Activated CD4-positive, CD25-positive, alpha-beta regulatory T cell treated with anti-CD3 and anti-CD28 coated beads, Interleukin-2, amount 50 U/mL, for 24 hours (primary cell): ENCODE measurements around the gene RBM4.
"Not testable (repeated sequence)": the region's sequence is repeated elsewhere in the genome, so short reads cannot be mapped to it uniquely, and the experiment has no call there.

ENCODE experiments used
- ATAC-seq, 2 donors: fragments of 150-1000 bp; cut with Tn5 transposase; one replicate each; pipeline ENCODE4 v1.10.0; 2021; ENCODE audit warnings: mild to moderate bottlenecking in 1 of 2, moderate library complexity in 1 of 2

Gene RBM4

GRCh38 chr11:66638177-66639065, at the start of gene RBM4:
RBM4 (plus strand) TSS chr11:66638703; CDS start chr11:66639712, 1,009 bp downstream.
- ATAC-seq, result peak; percentile 94

DNA sequence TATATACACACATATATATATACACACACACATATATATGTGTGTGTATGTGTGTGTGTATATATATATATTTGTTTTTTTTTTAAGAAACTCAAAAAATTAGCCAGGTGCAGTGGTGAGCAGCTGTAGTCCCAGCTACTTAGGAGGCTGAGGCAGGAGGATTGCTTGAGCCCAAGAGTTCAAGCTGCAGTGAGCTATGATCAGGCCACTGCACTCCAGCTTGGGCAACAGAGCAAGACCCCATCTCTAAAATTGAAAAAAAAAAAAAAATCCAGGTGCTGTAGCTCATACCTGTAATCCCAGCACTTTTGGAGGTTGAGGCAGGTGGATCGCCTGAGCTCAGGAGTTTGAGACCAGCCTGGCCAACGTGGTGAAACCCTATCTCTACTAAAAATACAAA, 49.2 kb upstream of the RBM4 start:
- not testable (repeated sequence) for ATAC-seq

DNA sequence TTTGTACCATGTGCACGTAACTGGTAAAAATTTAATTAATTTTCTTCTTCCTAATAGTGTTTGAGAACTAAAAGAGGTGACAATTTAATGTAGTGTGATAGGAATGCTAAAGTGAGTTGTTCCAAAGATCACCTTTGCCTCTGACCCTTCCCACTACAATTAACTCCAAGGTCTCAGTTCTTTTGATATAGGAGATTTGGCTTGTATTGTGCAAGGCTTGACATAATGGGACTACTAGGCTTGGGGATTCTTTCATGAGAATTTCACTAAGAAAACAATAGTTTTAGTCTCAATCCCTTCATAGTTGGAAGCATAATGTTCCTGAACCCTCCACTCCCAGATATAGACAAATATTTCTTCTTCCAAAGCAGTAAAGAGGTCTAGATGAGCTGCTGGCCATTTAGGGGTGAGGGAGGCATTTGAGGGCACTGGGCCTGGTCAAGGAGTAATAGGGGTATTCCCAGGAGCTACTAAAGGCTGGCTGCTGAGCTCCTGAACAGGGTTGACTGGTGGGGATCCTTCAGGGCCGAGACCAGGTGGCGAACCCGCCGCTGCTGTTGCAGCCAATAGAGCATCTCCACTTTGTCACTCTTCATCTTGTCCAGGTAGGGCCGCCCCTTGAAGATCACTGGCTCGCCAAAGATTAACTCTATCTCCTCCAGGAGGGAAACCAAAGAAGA, 48.4 kb upstream of the RBM4 start:
- ATAC-seq, result no peak

DNA sequence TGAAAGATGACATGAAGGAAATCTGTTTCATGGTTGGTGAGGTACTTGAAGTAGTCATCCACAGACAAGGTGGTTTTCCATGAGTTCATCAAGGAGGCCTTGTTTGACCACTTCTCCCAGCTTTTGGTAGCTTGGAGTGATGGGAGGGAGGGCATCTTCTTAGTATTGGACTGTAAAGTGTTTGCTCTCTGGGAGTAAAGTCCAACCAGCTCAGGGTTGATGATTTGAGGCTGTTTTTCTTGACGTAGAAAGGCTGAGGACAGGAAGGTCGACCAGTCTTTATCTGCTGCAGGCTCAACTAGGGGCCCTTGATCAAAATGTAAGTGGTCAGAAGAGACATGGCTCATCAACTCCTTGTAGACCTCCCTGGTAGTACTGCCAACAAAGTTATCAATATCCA, 47.3 kb upstream of the RBM4 start:
- ATAC-seq, result no peak

DNA sequence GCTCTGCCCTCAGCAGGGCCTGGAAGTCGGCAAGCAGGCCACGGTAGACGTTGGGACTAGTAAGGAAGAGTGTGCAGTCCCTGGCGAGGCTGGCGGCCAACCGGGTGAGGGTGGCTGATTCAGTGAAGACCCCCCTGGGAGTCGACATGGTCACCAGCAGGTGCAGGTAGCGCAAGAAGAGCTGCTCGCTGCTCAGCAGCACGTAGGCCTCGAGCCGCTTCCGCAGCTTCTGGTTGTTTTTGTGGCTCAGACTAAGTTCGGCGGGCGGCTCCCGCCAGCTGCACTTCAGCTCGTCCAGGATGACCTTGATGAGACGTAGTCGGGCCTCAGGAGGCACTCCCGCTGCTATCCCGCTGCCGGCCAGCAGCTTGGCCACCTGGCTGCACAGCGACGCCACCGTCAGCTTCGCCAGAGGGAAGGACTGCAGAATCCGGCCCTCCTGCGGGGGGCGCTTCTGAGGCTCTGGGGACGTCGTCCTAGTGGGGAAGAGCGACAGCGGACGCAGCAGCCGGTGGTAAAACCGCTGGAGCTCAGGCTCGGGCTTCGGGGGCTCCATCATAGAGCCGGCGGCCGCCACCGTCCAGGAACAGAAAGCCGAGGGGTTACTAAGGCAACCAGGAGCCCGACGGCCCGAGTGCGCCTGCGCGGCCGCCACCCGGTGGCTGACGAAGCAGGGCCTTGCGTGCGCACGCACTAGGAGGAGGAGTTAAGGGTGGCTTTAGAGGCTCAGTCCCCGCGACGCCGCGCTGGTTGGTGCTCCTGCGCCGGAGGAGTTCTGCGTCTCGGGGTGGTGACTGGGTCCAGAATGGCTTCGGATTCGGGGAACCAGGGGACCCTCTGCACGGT, 45.8 kb upstream of the RBM4 start, which contains the start of the genes CCDC87 and CCS:
Gene CCDC87 (minus strand): TSS at position 607 of the 846 bp plus-strand sequence. CDS start 48 bp downstream, at position 559.
Gene CCS (plus strand): TSS at position 729 of the 846 bp plus-strand sequence. CDS start 77 bp downstream, at position 806.
- peak; percentile 98 to 99 for ATAC-seq

- peak in 1 of 2 donors; percentile 5 for ATAC-seq
Measured at GRCh38 chr11:66593303-66593635, 45.2 kb upstream of the RBM4 start.

GRCh38 chr11:66593650-66594049, 44.9 kb upstream of the RBM4 start:
- no peak for ATAC-seq

- ATAC-seq, result no peak
Measured at GRCh38 chr11:66595245-66595904, 43.1 kb upstream of the RBM4 start.

DNA sequence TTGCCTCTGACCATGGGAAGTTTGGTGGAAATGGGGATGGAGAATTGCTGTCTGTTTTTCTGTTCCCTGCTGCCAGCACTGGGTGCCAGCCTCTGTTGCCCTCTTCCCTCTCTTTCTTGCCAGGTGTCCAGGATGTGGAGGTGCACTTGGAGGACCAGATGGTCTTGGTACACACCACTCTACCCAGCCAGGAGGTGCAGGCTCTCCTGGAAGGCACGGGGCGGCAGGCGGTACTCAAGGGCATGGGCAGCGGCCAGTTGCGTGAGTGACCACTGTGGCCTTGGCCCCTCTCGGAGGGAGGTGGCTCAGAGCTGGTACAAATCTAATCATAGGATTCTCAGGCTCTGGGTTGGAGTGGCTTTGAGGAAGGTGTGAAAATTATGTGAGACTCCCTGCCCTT, 39.5 kb upstream of the RBM4 start:
- ATAC-seq, result no peak

DNA sequence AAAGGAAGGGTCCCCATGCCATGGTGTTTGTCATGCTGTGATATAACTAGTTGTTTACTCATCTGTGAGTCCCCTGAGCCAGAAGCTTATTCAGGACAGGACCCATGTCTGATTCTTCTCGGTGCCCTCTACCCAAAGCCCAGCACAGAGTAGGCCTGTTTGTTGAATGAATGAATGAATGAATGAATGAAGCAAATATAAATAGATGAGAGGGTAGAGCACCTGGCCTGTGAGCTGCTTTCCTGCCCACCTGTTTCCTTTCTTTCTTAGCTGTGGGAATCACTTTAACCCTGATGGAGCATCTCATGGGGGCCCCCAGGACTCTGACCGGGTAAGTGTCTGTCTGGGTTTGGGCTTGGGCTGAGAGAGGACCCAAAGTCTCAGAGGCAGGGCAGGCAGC, 38.3 kb upstream of the RBM4 start:
- ATAC-seq, result no peak

DNA sequence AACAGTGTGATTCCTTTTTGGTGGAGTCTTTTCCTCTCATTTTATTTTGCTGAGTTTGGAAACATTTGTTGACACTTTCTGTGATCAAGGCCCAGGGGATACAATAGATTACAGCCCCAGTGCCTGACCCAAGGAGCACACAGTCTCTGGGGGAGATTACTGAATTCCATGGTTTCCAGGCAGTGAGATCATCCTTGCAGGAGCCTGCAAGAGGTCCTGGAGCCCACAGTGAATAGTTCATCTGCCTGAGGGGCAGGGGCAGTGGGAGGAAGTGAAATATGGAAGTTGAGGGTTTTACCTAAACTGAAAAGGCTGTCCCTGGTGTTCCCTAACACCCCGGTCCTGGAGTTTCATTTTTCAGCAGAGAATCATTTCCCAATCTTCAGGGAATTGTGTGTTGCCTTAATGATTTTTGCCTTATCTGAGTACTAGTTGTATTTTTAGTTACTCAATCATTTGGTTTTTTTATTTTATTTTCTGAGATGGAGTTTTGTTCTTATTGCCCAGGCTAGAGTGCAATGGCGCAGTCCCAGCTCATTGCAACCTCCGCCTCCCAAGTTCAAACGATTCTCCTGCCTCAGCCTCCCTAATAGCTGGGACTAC, 37.8 kb upstream of the RBM4 start:
- ATAC-seq, result no peak

- no peak for ATAC-seq
Measured at GRCh38 chr11:66603072-66603471, 35.4 kb upstream of the RBM4 start.

GRCh38 chr11:66604155-66604554, 34.3 kb upstream of the RBM4 start:
- ATAC-seq, result no peak

DNA sequence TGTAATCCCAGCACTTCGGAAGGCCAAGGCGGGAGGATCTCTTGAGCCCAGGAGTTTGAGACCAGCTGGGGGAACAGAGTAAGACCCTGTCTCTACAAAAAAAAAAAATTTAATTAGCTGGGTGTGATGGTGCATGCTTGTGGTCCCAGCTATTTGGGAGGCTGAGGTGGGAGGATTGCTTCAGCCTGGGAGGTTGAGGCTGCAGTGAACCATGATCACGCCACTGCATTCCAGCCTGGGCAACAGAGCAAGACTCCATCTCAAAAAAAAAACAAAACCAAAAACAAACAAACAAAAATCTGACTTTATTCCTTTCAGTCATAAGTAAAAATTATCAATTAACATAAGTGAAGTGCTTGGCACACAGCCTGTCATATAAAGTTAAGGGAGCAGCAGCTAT, 31.9 kb upstream of the RBM4 start:
- ATAC-seq, result not testable (repeated sequence)

DNA sequence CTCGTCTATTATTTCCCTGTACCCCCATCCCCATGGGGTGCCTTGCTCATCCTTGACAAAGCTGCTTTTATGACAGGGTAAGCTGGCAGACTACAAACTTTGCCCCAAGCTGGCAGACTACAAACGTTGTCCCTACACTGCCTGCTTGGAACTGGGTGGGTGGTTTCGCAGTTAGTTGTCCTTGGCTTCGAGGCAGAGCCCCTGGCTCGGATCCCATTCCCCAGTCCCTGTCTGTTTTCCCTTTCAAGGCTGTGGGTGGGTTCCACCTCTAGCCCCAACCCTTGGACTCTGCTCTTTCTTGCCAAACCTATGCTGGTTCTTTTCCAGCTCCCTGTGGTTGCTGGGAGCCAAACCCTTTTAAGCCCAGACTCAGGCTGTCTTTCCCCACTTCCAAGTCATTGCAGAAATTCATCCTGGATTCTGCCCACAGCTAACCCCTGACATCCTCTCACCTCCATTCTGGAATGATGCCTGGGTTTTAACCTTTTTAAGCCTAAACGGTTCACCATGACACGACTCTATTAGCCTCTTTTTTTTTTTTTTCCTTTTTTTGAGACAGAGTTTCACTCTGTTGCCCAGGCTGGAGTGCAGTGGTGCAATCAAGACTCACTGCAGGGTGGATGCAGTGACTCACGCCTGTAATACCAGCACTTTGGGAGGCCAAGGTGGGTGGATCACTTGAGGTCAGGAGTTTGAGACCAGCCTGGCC, 31.2 kb upstream of the RBM4 start:
- ATAC-seq, result no peak

DNA sequence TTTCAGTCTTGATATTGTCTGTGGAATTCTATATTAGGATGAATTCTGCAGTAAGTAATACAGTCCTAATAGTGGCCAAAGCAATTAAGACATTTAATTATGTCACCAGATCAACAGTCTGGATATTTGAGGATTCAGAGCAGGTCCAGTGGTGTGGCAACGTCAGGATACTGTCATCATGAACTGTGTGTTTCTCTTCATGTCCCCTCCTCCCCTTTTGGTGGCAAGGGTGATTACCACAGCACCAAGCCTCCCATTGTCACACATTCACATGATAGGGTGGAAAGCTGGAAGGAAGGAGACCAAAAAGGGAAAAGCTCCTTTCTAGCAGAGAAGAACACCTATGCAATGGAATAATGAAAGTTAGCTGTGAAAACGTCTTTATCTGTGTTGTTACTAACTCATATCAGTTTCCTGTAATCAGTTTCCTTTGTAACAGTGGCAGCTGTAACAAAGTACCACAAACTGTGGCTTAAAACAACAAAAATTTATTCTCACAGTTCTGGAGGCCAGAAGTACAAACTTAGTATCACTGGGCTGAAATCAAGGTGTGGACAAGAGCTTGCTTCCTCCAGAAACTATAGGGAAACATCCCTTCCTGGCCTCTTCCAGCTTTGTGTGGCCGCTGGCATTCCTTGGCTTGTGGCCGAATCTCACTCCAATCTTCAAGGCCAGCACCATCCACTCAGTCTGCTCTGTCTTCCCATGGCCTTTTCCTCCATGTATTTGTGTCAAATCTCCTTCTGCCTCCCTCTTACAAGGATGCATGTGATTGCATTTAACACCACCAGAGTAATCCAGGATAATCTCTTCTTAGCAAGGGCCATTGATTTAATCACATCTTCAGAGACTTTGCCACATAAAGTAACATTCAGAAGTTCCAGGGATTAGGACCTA, 28.5 kb upstream of the RBM4 start:
- no peak for ATAC-seq

GRCh38 chr11:66612458-66612857, 26.0 kb upstream of the RBM4 start:
- no peak for ATAC-seq

DNA sequence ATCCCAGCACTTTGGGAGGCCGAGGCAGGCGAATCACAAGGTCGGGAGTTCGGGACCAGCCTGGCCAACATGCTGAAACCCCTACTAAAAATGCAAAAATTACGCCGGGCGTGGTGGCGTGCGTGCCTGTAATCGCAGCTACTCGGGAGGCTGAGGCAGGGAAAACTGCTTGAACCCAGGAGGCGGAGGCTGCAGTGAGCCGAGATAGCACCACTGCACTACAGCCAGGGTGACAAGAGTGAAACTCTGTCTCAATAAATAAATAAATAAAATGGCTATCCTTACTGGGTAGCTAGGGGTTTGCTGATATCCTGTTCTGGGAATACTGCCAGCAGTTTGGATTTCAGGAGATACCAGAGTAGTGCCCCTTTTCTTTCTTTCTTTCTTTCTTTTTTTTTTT, 24.4 kb upstream of the RBM4 start:
- ATAC-seq, result no peak

GRCh38 chr11:66616379-66617154, 21.9 kb upstream of the RBM4 start, which contains the start of gene RBM14:
RBM14 (plus strand) TSS chr11:66616630; CDS start chr11:66616721, 91 bp downstream.
- peak; percentile 96 to 97 for ATAC-seq
